ENCODE data around the gene PARP15. TPM values are rescaled to one million over a fixed set of nuclear protein-coding genes. Genes with fewer than 3 reads are reported as not detected.

The PARP15 gene
- total and polyA plus RNA-seq, 5 donors = 0.82 to 1.6 (median 0.94) TPM

DNA sequence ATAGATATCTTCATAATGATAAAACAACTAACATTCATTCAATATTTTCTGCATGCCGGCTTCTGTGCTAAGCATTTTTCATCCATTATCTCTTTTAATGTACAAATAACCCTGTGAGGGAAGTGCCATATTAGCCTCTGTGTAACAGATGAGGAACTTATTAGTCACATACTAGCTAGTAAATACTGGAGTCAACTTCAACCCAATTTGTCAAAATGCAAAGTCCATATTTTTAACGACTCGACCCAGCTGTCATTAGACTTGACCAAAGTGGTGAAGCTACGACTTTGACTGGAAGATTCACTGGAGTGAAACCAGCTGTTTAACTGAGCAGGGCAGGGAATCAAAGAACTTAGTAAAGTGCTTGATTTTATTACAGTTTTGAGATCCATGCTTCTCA is 41.6 kb downstream of the PARP15 start:
- 56% methylated on average over 4 of the region's 4 CpGs for WGBS
- Histone ChIP-seq H3K9me3 (ENCODE audit: control insufficient read depth, low read length) (no peaks in the 10 kb centered on the region), H3K27ac (ENCODE audit: low read length) (no peak overlapping the region), H3K4me3 (ENCODE audit: low read length) (no peak overlapping the region), H3K27me3 (ENCODE audit: control insufficient read depth, insufficient read depth) (no peaks in the 10 kb centered on the region), H3K4me1 (ENCODE audit: control insufficient read depth, insufficient read depth, low read length) (no peaks in the 10 kb centered on the region)
- ATAC-seq = no peak
- DNase-seq = no peak
- intact Hi-C loops (cut with DNase I) = no loop called here

DNA sequence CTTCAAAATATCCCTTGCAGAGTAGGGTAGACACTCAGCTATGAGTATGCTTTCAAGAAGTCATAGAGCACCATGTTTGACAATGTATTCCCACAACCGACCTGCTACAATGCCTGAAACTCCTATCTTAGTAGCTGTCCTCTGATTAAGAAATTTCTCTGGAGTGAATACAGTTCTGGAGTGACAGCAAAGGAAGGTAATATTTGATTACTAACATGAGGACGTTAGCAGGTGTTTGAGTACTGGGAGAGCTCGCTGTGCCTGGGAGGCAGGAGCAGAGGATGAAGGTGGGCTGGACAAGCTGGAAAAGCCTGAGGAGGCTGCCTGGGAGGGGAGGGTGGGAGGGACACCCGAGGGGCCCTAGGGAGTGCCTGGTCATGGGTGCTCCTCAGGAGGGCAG is 42.9 kb downstream of the PARP15 start:
- intact Hi-C loops (cut with DNase I) = no loop called here
- Histone ChIP-seq H3K4me3 (ENCODE audit: low read length) (no peak overlapping the region), H3K27ac (ENCODE audit: low read length) (no peak overlapping the region), H3K27me3 (ENCODE audit: control insufficient read depth, insufficient read depth) (no peaks in the 10 kb centered on the region), H3K4me1 (ENCODE audit: control insufficient read depth, insufficient read depth, low read length) (no peaks in the 10 kb centered on the region), H3K9me3 (ENCODE audit: control insufficient read depth, low read length) (no peaks in the 10 kb centered on the region)
- 76% methylated on average over 4 of the region's 4 CpGs for WGBS
- DNase-seq = no peak
- ATAC-seq = no peak

DNA sequence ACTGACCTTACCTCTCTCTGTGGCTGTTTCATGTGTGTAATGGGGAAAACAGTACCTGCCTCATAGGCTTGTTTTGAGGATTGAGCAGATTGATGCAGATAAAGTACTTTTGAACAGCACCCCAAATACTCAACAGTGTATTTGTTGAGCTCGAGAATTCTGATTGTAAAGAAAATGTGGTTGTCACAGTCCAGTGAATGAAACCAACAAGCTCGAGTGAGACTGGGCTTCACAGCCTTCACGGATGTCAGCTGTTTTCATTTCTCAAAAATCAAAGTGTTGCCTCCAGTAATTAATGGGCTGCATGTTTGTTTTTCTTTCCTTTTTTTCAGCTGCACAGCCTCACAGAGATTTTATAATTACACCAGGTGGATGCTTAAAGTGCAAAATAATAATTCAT is 43.7 kb downstream of the PARP15 start:
- Histone ChIP-seq H3K27ac (ENCODE audit: low read length) (no peak overlapping the region), H3K27me3 (ENCODE audit: control insufficient read depth, insufficient read depth) (peaks cover 2% of the 10 kb centered on the region), H3K9me3 (ENCODE audit: control insufficient read depth, low read length) (no peaks in the 10 kb centered on the region), H3K4me1 (ENCODE audit: control insufficient read depth, insufficient read depth, low read length) (no peaks in the 10 kb centered on the region), H3K4me3 (ENCODE audit: low read length) (no peak overlapping the region)
- DNase-seq (no peak), ATAC-seq (no peak)
- intact Hi-C loops (cut with DNase I) = no loop called here
- WGBS = 67% methylated on average over 3 of the region's 3 CpGs

DNA sequence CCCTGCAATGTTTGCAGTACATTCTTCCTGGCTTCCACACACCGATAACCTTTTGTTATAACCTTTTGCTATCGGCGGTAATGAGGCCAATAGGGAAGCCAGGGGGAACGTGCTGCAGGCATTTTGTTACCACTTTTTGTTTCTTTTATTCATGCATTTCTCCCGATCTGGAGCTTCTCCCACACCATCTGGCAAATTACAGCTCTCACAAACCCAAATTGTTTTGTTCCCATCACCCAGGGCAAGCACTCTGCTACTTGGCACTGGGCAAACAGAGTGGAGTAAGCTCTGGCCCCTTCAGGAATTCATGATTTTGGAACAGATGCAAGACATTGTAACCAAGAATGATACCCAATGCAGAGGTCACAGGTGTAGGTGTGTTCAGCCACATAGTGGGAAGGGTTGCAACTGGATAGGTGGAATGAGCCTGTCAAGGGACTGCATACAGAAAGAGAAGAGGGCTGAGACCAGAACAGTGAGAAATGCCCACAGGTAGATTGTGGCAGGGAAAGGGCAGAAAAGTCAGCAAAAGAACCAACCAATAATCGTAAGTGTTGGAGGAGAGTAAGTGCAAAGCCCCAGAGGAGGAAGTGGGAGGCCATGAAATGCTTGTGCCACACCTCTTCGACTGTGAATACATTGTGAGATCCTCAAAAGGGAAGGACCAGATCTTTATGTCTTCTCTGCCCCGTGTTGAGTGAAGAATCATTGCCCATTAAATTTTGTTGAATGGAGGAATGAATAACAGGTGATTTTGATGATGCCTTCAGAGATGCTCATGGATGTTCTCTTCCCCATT is 45.8 kb downstream of the PARP15 start:
- no peak overlapping the region for H3K27ac ChIP-seq (ENCODE audit: low read length)
- DNase-seq (no peak), ATAC-seq (no peak)
- intact Hi-C loops (cut with DNase I) = no loop called here
- peaks cover 2% of the 10 kb centered on the region for H3K27me3 ChIP-seq (ENCODE audit: control insufficient read depth, insufficient read depth)
- no peaks in the 10 kb centered on the region for H3K4me1 ChIP-seq (ENCODE audit: control insufficient read depth, insufficient read depth, low read length)
- no peaks in the 10 kb centered on the region for H3K9me3 ChIP-seq (ENCODE audit: control insufficient read depth, low read length)
- 73% methylated on average over 8 of the region's 8 CpGs for WGBS
- H3K4me3 ChIP-seq (ENCODE audit: low read length) = no peak overlapping the region

DNA sequence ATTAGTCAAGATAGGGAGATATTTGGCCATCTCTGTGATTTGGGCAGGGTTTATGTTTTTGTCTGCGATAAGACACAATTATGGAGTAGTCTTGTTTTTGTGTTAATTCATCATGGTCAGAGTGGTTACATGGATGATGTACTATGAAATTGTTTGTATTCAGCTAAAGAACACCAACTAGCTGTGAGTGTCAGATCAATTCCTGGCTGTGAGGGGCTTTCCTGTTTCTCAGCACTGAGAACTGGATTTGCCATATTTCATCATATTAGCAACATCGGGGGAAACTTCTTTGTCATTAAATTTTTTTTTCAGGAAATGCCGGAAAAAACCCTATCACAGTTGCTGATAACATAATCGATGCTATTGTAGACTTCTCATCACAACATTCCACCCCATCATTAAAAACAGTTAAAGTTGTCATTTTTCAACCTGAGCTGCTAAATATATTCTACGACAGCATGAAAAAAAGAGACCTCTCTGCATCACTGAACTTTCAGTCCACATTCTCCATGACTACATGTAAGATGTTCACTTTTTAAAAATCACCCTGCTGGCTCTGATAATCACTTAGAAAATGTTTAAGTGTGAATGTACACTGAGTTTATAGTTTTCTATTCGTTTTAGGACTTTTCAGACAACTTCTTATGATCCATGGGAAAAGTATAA is 49.2 kb downstream of the PARP15 start:
- DNase-seq = no peak
- Histone ChIP-seq H3K27ac (ENCODE audit: low read length) (no peak overlapping the region), H3K4me3 (ENCODE audit: low read length) (no peak overlapping the region), H3K4me1 (ENCODE audit: control insufficient read depth, insufficient read depth, low read length) (no peaks in the 10 kb centered on the region), H3K27me3 (ENCODE audit: control insufficient read depth, insufficient read depth) (peaks cover 2% of the 10 kb centered on the region), H3K9me3 (ENCODE audit: control insufficient read depth, low read length) (no peaks in the 10 kb centered on the region)
- WGBS = 54% methylated on average over 6 of the region's 6 CpGs
- no peak for ATAC-seq
- intact Hi-C loops (cut with DNase I) = no loop called here

DNA sequence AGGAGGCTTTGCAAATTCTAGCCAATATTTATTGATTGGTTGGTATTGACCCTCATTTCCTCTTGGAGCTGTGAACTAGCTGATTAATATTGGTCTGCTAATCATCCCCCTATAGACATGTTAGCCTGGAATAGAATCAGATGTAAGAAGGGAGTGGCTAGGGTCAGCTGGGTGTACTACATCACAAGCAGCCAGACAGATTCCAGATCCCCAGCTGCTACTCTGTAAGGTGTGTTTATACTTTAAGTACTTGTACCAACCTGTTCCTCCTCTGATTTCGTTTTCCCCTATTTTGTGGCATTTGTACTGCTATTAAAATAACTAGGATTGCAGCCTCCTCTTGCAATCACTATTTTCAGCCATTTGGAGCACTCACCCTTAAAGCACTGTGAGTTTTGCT is 49.9 kb downstream of the PARP15 start:
- Histone ChIP-seq H3K27ac (ENCODE audit: low read length) (no peak overlapping the region), H3K27me3 (ENCODE audit: control insufficient read depth, insufficient read depth) (peaks cover 2% of the 10 kb centered on the region), H3K4me3 (ENCODE audit: low read length) (no peak overlapping the region), H3K9me3 (ENCODE audit: control insufficient read depth, low read length) (no peaks in the 10 kb centered on the region), H3K4me1 (ENCODE audit: control insufficient read depth, insufficient read depth, low read length) (no peaks in the 10 kb centered on the region)
- 43% methylated on average over 1 of the region's 1 CpG for WGBS
- no peak for ATAC-seq
- intact Hi-C loops (cut with DNase I) = no loop called here
- DNase-seq = no peak

DNA sequence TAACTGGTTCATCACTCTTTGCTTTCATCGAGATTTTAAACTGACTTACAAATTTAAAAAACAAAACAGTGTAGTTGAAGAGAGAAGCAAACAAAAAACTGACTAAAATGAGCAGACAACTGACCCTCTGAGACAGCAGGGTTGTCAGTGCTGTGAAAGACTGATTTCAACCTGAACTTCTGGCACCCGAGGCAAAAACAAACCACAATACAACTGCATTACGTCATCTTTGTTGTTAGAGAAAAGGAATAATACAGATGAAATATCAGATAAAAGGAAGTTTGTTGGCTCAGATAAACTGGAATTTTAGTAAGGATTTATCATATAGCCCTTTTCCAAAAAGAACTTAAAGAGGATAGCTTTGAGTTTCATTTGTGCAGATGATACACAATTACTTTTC is 51.1 kb downstream of the PARP15 start:
- Histone ChIP-seq H3K9me3 (ENCODE audit: control insufficient read depth, low read length) (no peaks in the 10 kb centered on the region), H3K27ac (ENCODE audit: low read length) (no peak overlapping the region), H3K4me3 (ENCODE audit: low read length) (no peak overlapping the region), H3K4me1 (ENCODE audit: control insufficient read depth, insufficient read depth, low read length) (no peaks in the 10 kb centered on the region), H3K27me3 (ENCODE audit: control insufficient read depth, insufficient read depth) (peaks cover 2% of the 10 kb centered on the region)
- intact Hi-C loops (cut with DNase I) = no loop called here
- no peak for DNase-seq
- no peak for ATAC-seq
- 63% methylated on average over 3 of the region's 3 CpGs for WGBS

DNA sequence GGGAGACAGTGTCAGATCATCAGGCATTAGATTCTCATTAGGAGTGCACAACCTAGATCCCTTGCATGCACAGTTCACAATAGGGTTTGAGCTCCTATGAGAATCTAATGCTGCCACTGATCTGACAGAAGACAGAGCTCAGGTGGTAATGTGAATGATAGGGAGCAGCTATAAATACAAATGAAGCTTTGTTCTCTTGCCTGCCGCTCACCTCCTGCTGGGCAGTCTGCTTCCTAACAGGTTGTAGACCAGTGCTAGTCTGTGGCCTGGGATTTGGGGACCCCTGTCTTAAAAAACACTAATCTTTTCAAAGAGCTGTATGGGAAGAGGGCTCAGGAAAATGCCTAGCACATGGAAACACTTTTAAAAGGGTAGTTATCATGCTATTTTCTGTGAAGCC is 52.3 kb downstream of the PARP15 start:
- H3K27ac ChIP-seq (ENCODE audit: low read length) = no peak overlapping the region
- WGBS = 95% methylated on average over 1 of the region's 1 CpG
- H3K4me1 ChIP-seq (ENCODE audit: control insufficient read depth, insufficient read depth, low read length) = no peaks in the 10 kb centered on the region
- no peak overlapping the region for H3K4me3 ChIP-seq (ENCODE audit: low read length)
- DNase-seq (no peak), ATAC-seq (no peak)
- intact Hi-C loops (cut with DNase I) = no loop called here
- peaks cover 2% of the 10 kb centered on the region for H3K27me3 ChIP-seq (ENCODE audit: control insufficient read depth, insufficient read depth)
- no peaks in the 10 kb centered on the region for H3K9me3 ChIP-seq (ENCODE audit: control insufficient read depth, low read length)

DNA sequence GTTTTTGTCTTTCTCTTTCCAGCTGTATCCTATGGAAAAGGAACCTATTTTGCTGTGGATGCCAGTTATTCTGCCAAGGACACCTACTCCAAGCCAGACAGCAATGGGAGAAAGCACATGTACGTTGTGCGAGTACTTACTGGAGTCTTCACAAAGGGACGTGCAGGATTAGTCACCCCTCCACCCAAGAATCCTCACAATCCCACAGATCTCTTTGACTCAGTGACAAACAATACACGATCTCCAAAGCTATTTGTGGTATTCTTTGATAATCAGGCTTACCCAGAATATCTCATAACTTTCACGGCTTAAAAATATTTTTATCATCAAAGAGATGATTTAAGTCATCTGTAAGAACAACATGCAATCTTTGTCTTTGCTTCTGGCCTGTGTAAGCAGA is 58.3 kb downstream of the PARP15 start:
- no peaks in the 10 kb centered on the region for H3K27me3 ChIP-seq (ENCODE audit: control insufficient read depth, insufficient read depth)
- ATAC-seq (no peak), DNase-seq (no peak)
- intact Hi-C loops (cut with DNase I) = no loop called here
- no peaks in the 10 kb centered on the region for H3K9me3 ChIP-seq (ENCODE audit: control insufficient read depth, low read length)
- no peaks in the 10 kb centered on the region for H3K4me1 ChIP-seq (ENCODE audit: control insufficient read depth, insufficient read depth, low read length)
- WGBS = 53% methylated on average over 5 of the region's 5 CpGs
- H3K27ac ChIP-seq (ENCODE audit: low read length) = no peak overlapping the region
- H3K4me3 ChIP-seq (ENCODE audit: low read length) = no peak overlapping the region

DNA sequence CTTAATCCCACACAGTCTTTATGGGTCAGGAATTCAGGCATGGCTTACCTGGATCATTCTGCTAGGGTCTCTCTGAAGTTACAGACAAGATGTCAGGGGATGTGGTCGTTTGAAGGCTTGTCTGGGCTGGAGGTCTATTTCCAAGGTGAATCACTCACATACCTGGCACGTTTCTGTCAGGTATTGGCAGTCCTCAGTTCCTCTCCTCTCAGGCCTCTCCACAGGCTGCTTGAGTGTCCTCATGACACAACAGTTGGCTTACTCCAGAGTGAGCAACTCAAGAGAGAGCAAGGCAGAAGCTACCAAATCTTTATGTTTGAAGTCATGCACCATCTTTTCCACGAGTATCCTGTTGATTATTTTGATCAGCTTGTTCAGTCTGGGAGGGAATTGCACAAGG is 59.2 kb downstream of the PARP15 start:
- Histone ChIP-seq H3K27ac (ENCODE audit: low read length) (no peak overlapping the region), H3K4me3 (ENCODE audit: low read length) (no peak overlapping the region), H3K4me1 (ENCODE audit: control insufficient read depth, insufficient read depth, low read length) (no peaks in the 10 kb centered on the region), H3K9me3 (ENCODE audit: control insufficient read depth, low read length) (no peaks in the 10 kb centered on the region), H3K27me3 (ENCODE audit: control insufficient read depth, insufficient read depth) (no peaks in the 10 kb centered on the region)
- DNase-seq (no peak), ATAC-seq (no peak)
- intact Hi-C loops (cut with DNase I) = no loop called here
- WGBS = 52% methylated on average over 3 of the region's 3 CpGs

DNA sequence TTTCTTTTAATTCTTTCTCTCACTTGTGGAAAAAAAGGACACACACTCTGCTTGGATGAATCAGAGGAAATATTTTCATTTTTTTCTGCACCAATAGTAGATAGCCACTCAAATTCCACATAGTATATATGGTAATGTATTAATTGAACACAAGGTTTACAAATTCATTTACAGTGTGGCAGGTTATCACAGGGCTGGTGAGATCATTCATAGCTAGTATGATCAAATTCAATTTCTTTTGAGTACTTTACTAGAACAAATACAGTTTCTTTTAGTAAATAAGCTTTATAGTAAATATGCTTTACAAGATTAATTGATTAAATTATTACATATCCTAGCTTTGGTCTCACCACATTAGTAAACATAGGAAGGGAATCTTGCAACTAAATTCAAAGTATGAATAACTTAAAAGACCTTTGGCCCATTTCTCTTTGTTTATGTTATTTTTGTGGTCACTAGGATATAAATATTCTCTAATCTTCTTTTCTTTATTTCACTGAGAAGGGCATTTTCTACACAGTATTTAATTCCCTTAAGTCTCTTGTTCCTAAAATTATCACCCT is 63.1 kb downstream of the PARP15 start:
- DNase-seq = no peak

More for the DNA sequence above, 63.1 kb downstream of the PARP15 start:
- H3K27ac ChIP-seq (ENCODE audit: low read length) = no peak overlapping the region
- no peaks in the 10 kb centered on the region for H3K4me1 ChIP-seq (ENCODE audit: control insufficient read depth, insufficient read depth, low read length)
- no peaks in the 10 kb centered on the region for H3K27me3 ChIP-seq (ENCODE audit: control insufficient read depth, insufficient read depth)
- H3K4me3 ChIP-seq (ENCODE audit: low read length) = no peak overlapping the region
- no peaks in the 10 kb centered on the region for H3K9me3 ChIP-seq (ENCODE audit: control insufficient read depth, low read length)
- no peak for ATAC-seq
- intact Hi-C loops (cut with DNase I) = no loop called here
